HG03135 (cell line): Measurements from ENCODE around the gene ADAMTSL1.

ENCODE experiments used
- ATAC-seq: cut with Tn5 transposase; IDR thresholded peaks from one replicate; pipeline ENCODE4 v1.9.1; 2021; ENCODE audit warnings: mild to moderate bottlenecking, moderate library complexity; ENCODE audit not compliant: unreplicated experiment

ADAMTSL1 gene

GRCh38 chr9:18554244-18554643 lies 80.3 kb downstream of the ADAMTSL1 start:
- no peak for ATAC-seq

- no peak for ATAC-seq
Observed at GRCh38 chr9:18555105-18555883, 81.3 kb downstream of the ADAMTSL1 start.

GRCh38 chr9:18564018-18564880 lies 90.3 kb downstream of the ADAMTSL1 start:
- no peak for ATAC-seq

- ATAC-seq, result no peak
Observed at GRCh38 chr9:18566121-18566520, 92.2 kb downstream of the ADAMTSL1 start.

- ATAC-seq, result no peak
Observed at GRCh38 chr9:18568973-18569372, 95.0 kb downstream of the ADAMTSL1 start.

- no peak for ATAC-seq
Observed at GRCh38 chr9:18569941-18570630, 96.1 kb downstream of the ADAMTSL1 start.

GRCh38 chr9:18573021-18573556 lies 99.1 kb downstream of the ADAMTSL1 start:
- ATAC-seq, result no peak

- no peak for ATAC-seq
Observed at GRCh38 chr9:18575686-18576085, 101.7 kb downstream of the ADAMTSL1 start.

- ATAC-seq, result no peak
Observed at GRCh38 chr9:18579536-18579935, 105.6 kb downstream of the ADAMTSL1 start.

GRCh38 chr9:18580151-18580550 lies 106.2 kb downstream of the ADAMTSL1 start:
- no peak for ATAC-seq

GRCh38 chr9:18585996-18586395 lies 112.0 kb downstream of the ADAMTSL1 start:
- no peak for ATAC-seq

GRCh38 chr9:18588002-18588401 lies 114.0 kb downstream of the ADAMTSL1 start:
- no peak for ATAC-seq

GRCh38 chr9:18591261-18591660 lies 117.3 kb downstream of the ADAMTSL1 start:
- no peak for ATAC-seq

GRCh38 chr9:18594837-18595236 lies 120.9 kb downstream of the ADAMTSL1 start:
- ATAC-seq, result no peak

- no peak for ATAC-seq
Observed at GRCh38 chr9:18595597-18595996, 121.6 kb downstream of the ADAMTSL1 start.

- no peak for ATAC-seq
Observed at GRCh38 chr9:18596920-18597319, 123.0 kb downstream of the ADAMTSL1 start.

- no peak for ATAC-seq
Observed at GRCh38 chr9:18598969-18599368, 125.0 kb downstream of the ADAMTSL1 start.

GRCh38 chr9:18601026-18601425 lies 127.1 kb downstream of the ADAMTSL1 start:
- ATAC-seq, result no peak

GRCh38 chr9:18601956-18602355 lies 128.0 kb downstream of the ADAMTSL1 start:
- no peak for ATAC-seq

GRCh38 chr9:18604767-18605730 lies 131.1 kb downstream of the ADAMTSL1 start:
- ATAC-seq, result no peak
